H1 (cell line): Measurements from ENCODE around the gene GCAT. TPM values are rescaled to one million over a fixed set of nuclear protein-coding genes. Genes with fewer than 3 reads are reported as not detected.

Source experiments
- CTCF ChIA-PET: fragments of 300-600 bp; sonication (Branson Sonifier 250); formaldehyde crosslinking; loops from one replicate; lab custom pipeline; 2021; ENCODE audit not compliant: partially characterized antibody; lab: Charles Lee
- POLR2A ChIA-PET: fragments of 300-600 bp; sonication (Branson Sonifier 250); formaldehyde crosslinking; loops from one replicate; lab custom pipeline; 2021; ENCODE audit warnings: inconsistent platforms; ENCODE audit not compliant: partially characterized antibody; lab: Charles Lee
- DNase-seq, 2 experiments: peaks; one replicate each; pipeline versions ENCODE4 v3.0.0 to v3.0.0-alpha.2; 2010 to 2022; ENCODE audit warnings: low spot score in 2 of 2, low read depth in 1 of 2, mixed read lengths in 1 of 2
- FAIRE-seq: peaks from 2 replicates; lab custom pipeline; 2011; peaks lifted over from hg19 to GRCh38; lab: Jason Lieb, UNC
- H2AFZ ChIP-seq: 2 replicates; pipeline ENCODE4 v1.8.1; 2012; ENCODE audit warnings: low read length, inconsistent platforms
- H2AK5ac ChIP-seq: 2 replicates; pipeline ENCODE4 v1.6.1; 2013; ENCODE audit warnings: low read depth, low read length
- H2BK120ac ChIP-seq: replicated peaks from 2 replicates; pipeline ENCODE3; 2013; ENCODE audit warnings: low read depth, low read length, inconsistent platforms
- H2BK12ac ChIP-seq: 2 replicates; pipeline ENCODE4 v1.6.1; 2013; ENCODE audit warnings: low read depth, low read length
- H2BK15ac ChIP-seq: 2 replicates; pipeline ENCODE4 v1.6.1; 2013; ENCODE audit warnings: low read length
- H2BK20ac ChIP-seq: 2 replicates; pipeline ENCODE4 v1.6.1; 2013; ENCODE audit warnings: low read length
- H2BK5ac ChIP-seq: 2 replicates; pipeline ENCODE4 v1.6.1; 2013; ENCODE audit warnings: low read depth, low read length
- H3K14ac ChIP-seq: 2 replicates; pipeline ENCODE4 v1.6.1; 2013; ENCODE audit warnings: inconsistent platforms; ENCODE audit not compliant: insufficient read length
- H3K18ac ChIP-seq: 2 replicates; pipeline ENCODE4 v1.6.1; 2013; ENCODE audit warnings: low read length; ENCODE audit errors: extremely low read depth
- H3K23ac ChIP-seq: 2 replicates; pipeline ENCODE4 v1.6.1; 2013; ENCODE audit warnings: inconsistent platforms; ENCODE audit not compliant: insufficient read length
- H3K23me2 ChIP-seq: 2 replicates; pipeline ENCODE4 v1.6.1; 2013; ENCODE audit warnings: low read depth, low read length
- H3K27ac ChIP-seq: 2 replicates; pipeline ENCODE4 v1.6.1; 2011; ENCODE audit warnings: low read depth, low read length, inconsistent platforms
- H3K27me3 ChIP-seq, 4 experiments: replicated peaks in 1 of 4; 1 replicate in 1 of 4; 2 replicates in 3 of 4; pipeline versions ENCODE4 v1.6.1 to v1.8.1; 2011 to 2013; ENCODE audit warnings: low read length in 3 of 4, mild to moderate bottlenecking in 3 of 4, inconsistent platforms in 2 of 4, mixed read lengths in 2 of 4, moderate library complexity in 1 of 4; ENCODE audit not compliant: control insufficient read depth in 3 of 4, insufficient read depth in 3 of 4; ENCODE audit errors: extremely low read depth in 1 of 4
- H3K36me3 ChIP-seq, 4 experiments: 2 replicates each; pipeline versions ENCODE4 v1.6.1 to v1.8.1; 2011 to 2013; ENCODE audit warnings: mild to moderate bottlenecking in 4 of 4, low read length in 3 of 4, moderate library complexity in 2 of 4, control low read depth in 1 of 4, inconsistent platforms in 1 of 4; ENCODE audit not compliant: insufficient read depth in 4 of 4, control insufficient read depth in 2 of 4
- H3K4ac ChIP-seq: replicated peaks from 2 replicates; pipeline ENCODE3; 2013; ENCODE audit warnings: low read length, low read depth, mixed read lengths, inconsistent platforms; ENCODE audit not compliant: insufficient read length
- H3K4me1 ChIP-seq, 4 experiments: replicated peaks in 1 of 4; 1 replicate in 1 of 4; 2 replicates in 3 of 4; pipeline versions ENCODE4 v1.6.1 to v1.8.1; 2011 to 2013; ENCODE audit warnings: low read length in 3 of 4, inconsistent platforms in 2 of 4, mixed read lengths in 1 of 4; ENCODE audit not compliant: insufficient read depth in 4 of 4, control insufficient read depth in 3 of 4
- H3K4me2 ChIP-seq, 2 experiments: 2 replicates each; pipeline versions ENCODE4 v1.6.1 to v1.8.1; 2011 to 2013; ENCODE audit warnings: low read depth in 2 of 2, low read length in 2 of 2, control low read depth in 1 of 2, inconsistent platforms in 1 of 2, mild to moderate bottlenecking in 1 of 2; ENCODE audit not compliant: insufficient read depth in 1 of 2
- H3K4me3 ChIP-seq, 4 experiments: fragments of 200-600, 300-600 bp in 1 of 4; sonication (generic), shearing (Covaris generic), sonication (Bioruptor Twin) in 1 of 4; 2 replicates each; pipeline versions ENCODE4 v1.5.1 to v1.8.1; 2011 to 2016; ENCODE audit warnings: low read length in 4 of 4, low read depth in 3 of 4, control low read depth in 2 of 4, inconsistent platforms in 2 of 4, mild to moderate bottlenecking in 2 of 4, mixed read lengths in 1 of 4, moderate library complexity in 1 of 4; ENCODE audit not compliant: insufficient read depth in 2 of 4; ENCODE audit errors: extremely low read depth in 1 of 4
- H3K56ac ChIP-seq: replicated peaks from 2 replicates; pipeline ENCODE3; 2013; ENCODE audit warnings: low read depth, mild to moderate bottlenecking, mixed read lengths, low read length, inconsistent platforms; ENCODE audit not compliant: insufficient read length
- H3K79me1 ChIP-seq: 2 replicates; pipeline ENCODE4 v1.6.1; 2013; ENCODE audit warnings: low read depth, low read length, control low read depth
- H3K79me2 ChIP-seq, 2 experiments: 2 replicates each; pipeline versions ENCODE4 v1.6.1 to v1.8.1; 2012 to 2013; ENCODE audit warnings: low read length in 2 of 2, mild to moderate bottlenecking in 2 of 2, inconsistent platforms in 1 of 2; ENCODE audit not compliant: insufficient read depth in 2 of 2, control insufficient read depth in 1 of 2
- H3K9ac ChIP-seq, 4 experiments: replicated peaks in 1 of 4; 1 replicate in 1 of 4; 2 replicates in 3 of 4; pipeline versions ENCODE4 v1.6.1 to v1.8.1; 2011 to 2013; ENCODE audit warnings: low read depth in 3 of 4, low read length in 3 of 4, control low read depth in 2 of 4, mild to moderate bottlenecking in 2 of 4, moderate library complexity in 2 of 4, inconsistent platforms in 1 of 4; ENCODE audit errors: extremely low read depth in 1 of 4
- H3K9me3 ChIP-seq, 2 experiments: 2 replicates each; pipeline versions ENCODE4 v1.6.1 to v1.8.1; 2012 to 2013; ENCODE audit warnings: mild to moderate bottlenecking in 2 of 2, moderate library complexity in 2 of 2, control low read depth in 1 of 2, inconsistent platforms in 1 of 2, low read depth in 1 of 2, low read length in 1 of 2, mixed read lengths in 1 of 2; ENCODE audit not compliant: insufficient read depth in 2 of 2
- H4K20me1 ChIP-seq, 2 experiments: replicated peaks in 1 of 2; 2 replicates each; pipeline versions ENCODE3 to v1.8.1; 2011 to 2013; ENCODE audit warnings: inconsistent platforms in 2 of 2, low read length in 2 of 2, mild to moderate bottlenecking in 1 of 2; ENCODE audit not compliant: insufficient read depth in 2 of 2, control insufficient read depth in 1 of 2
- H4K5ac ChIP-seq: 2 replicates; pipeline ENCODE4 v1.6.1; 2013; ENCODE audit warnings: low read length, low read depth, mixed read lengths, inconsistent platforms; ENCODE audit not compliant: insufficient read length
- H4K8ac ChIP-seq: 2 replicates; pipeline ENCODE4 v1.8.0; 2013; ENCODE audit warnings: mild to moderate bottlenecking, moderate library complexity, low read length, inconsistent platforms; ENCODE audit not compliant: insufficient read depth; ENCODE audit errors: extremely low read depth
- H4K91ac ChIP-seq: replicated peaks from 2 replicates; pipeline ENCODE3; 2013; ENCODE audit warnings: low read length, mixed read lengths, inconsistent platforms; ENCODE audit not compliant: insufficient read length
- HDAC2 ChIP-seq, 2 experiments: fragments of 300-600 bp in 1 of 2; sonication (generic) in 1 of 2; IDR thresholded peaks; 2 replicates each; pipeline ENCODE4 v1.6.1; 2011 to 2012; ENCODE audit warnings: low read depth in 2 of 2, low read length in 2 of 2, mild to moderate bottlenecking in 2 of 2, moderate library complexity in 2 of 2, borderline replicate concordance in 1 of 2, inconsistent platforms in 1 of 2
- WGBS, 2 experiments: shearing (Covaris generic) in 1 of 2; methylation state at CpG; one replicate each; pipeline versions ENCODE4 v1.1.6 to v1.1.7; 2013 to 2015; ENCODE audit warnings: low lambda C conversion rate in 2 of 2, mixed read lengths in 2 of 2, inconsistent platforms in 1 of 2, low coverage in 1 of 2, missing lambda C conversion rate in 1 of 2; ENCODE audit not compliant: insufficient replicate concordance in 2 of 2, insufficient coverage in 1 of 2, insufficient read length in 1 of 2; ENCODE audit errors: extremely low coverage in 1 of 2, missing lambda C conversion rate in 1 of 2; 5-methylcytosine and 5-hydroxymethylcytosine counted together
- polyA plus RNA-seq, 7 experiments: library from polyadenylated mRNA; depleted of rRNA in 3 of 7; stranded (reverse) in 5 of 7; unstranded in 2 of 7; fragments of >200 nt in 5 of 7; fragments of 200-250 nt in 2 of 7; gene quantifications; 1 replicate in 5 of 7; 2 replicates in 1 of 7; 4 replicates in 1 of 7; pipeline versions ENCODE4 v1.2.1 to v1.2.3, GENCODE V29; 2011 to 2013; ENCODE audit warnings: missing spikeins in 2 of 7, mixed read lengths in 2 of 7
- total RNA-seq: library from RNA; stranded (reverse); fragmentation: NEBNext Ultra II Directional; extraction: Animal tissue kit (Norgen Biotek cat#: 25700); gene quantifications from 2 replicates; pipeline ENCODE4 v1.2.1, GENCODE V29; 2021

Gene GCAT
- total and polyA plus RNA-seq, 2 of the 8 experiments (the other 6 are each of a cell fraction or from before 2014, with no cell fraction given) = 24.3 to 47.5 TPM

GRCh38 chr22:37801946-37802309, 5.8 kb upstream of the GCAT start:
- Histone ChIP-seq H3K36me3 (no peaks in the 10 kb centered on the region), H3K79me2 (peaks cover 0 to 7% of the 10 kb centered on the region in 2 experiments; a peak in 1 of 4 replicates), H3K9me3 (no peaks in the 10 kb centered on the region), H2AFZ (peak overlapping the region; percentile 66; the same call in 1 of the 2 replicates), H2AK5ac (no peak overlapping the region), H3K27me3 (peaks cover 3 to 33% (median 27%) of the 10 kb centered on the region in 4 experiments), H4K20me1 (peaks cover 0 to 2% of the 10 kb centered on the region in 2 experiments), H3K23ac (no peak overlapping the region), H2BK15ac (no peak overlapping the region), H4K91ac (no peak overlapping the region), H3K23me2 (peaks cover 40% of the 10 kb centered on the region), H3K14ac (no peak overlapping the region), H3K4me2 (peak overlapping the region; percentile 91 to 94), H3K4me1 (peaks cover 0 to 22% (median 19%) of the 10 kb centered on the region in 4 experiments; a peak in 6 of 7 replicates), H3K27ac (no peak overlapping the region), H2BK5ac (no peak overlapping the region), H3K4me3 (peak overlapping the region; percentile 79 to 91 (median 86)), H3K18ac (no peak overlapping the region; the same call in 1 of the 2 replicates), H2BK120ac (no peak overlapping the region), H3K56ac (no peak overlapping the region), H2BK20ac (no peak overlapping the region), H3K4ac (no peak overlapping the region), H3K79me1 (peaks cover 3% of the 10 kb centered on the region), H4K8ac (no peak overlapping the region; the same call in 1 of the 2 replicates), H4K5ac (no peak overlapping the region), H3K9ac (no peak overlapping the region), H2BK12ac (no peak overlapping the region)
- FAIRE-seq (no peak), DNase-seq (no peak)
- CTCF ChIA-PET = interaction anchor here (1.0 to 2.7 kb wide), 3 partner anchors 10 to 19 kb away, joined by 4 to 8 read pairs (median 4); no protein-coding TSS in a partner anchor
- POLR2A ChIA-PET = interaction anchor here (0.6 to 8.8 kb wide), 8 partner anchors 10 to 389 kb away, joined by 3 to 142 read pairs (median 6); partner anchors contain the start of genes GALR3 and GGA1
- WGBS, 2 experiments = 5% methylated on average over 12 of the region's 13 CpGs; no CpG with 5 or more reads in 1 of the 2 experiments
- 0 out of 4 replicates have a peak, but pooled peaks of 1 of the 2 experiments have one; percentile 3 for TF ChIP-seq HDAC2 (IDR thresholded peaks at IDR 0.05; ENCODE audit: borderline replicate concordance in 1 of 2, low read depth in 2 of 2, low read length in 2 of 2)
